CD4-positive, alpha-beta T cell treated with Interleukin-10 for 1 hour (primary cell): ENCODE results near the gene SRD5A2.

Source experiments
- DNase-seq: peaks from one replicate; pipeline ENCODE4 v3.0.0-alpha.2; 2020

Gene SRD5A2

GRCh38 chr2:31580321-31581117 lies at the start of gene SRD5A2:
TSS of gene SRD5A2 (minus strand) at chr2:31580938. CDS start at chr2:31580900, 38 bp downstream.
- DNase-seq, result no peak

GRCh38 chr2:31606509-31606908 lies 25.8 kb upstream of the SRD5A2 start:
- no peak for DNase-seq

- no peak for DNase-seq
Measured at GRCh38 chr2:31598694-31599093, 18.0 kb upstream of the SRD5A2 start.

- DNase-seq, result no peak
Measured at GRCh38 chr2:31586230-31586629, 5.5 kb upstream of the SRD5A2 start.

- DNase-seq, result no peak
Measured at GRCh38 chr2:31581124-31581795, 522 bp upstream of the SRD5A2 start.

- no peak for DNase-seq
Measured at GRCh38 chr2:31579996-31580320, 780 bp downstream of the SRD5A2 start.

GRCh38 chr2:31578316-31578715 lies 2.4 kb downstream of the SRD5A2 start:
- DNase-seq, result no peak

- no peak for DNase-seq
Measured at GRCh38 chr2:31577143-31577542, 3.6 kb downstream of the SRD5A2 start.

GRCh38 chr2:31568585-31569201 lies 12.0 kb downstream of the SRD5A2 start:
- DNase-seq, result no peak

- DNase-seq, result no peak
Measured at GRCh38 chr2:31567679-31568078, 13.1 kb downstream of the SRD5A2 start.

- DNase-seq, result no peak
Measured at GRCh38 chr2:31563273-31563839, 17.4 kb downstream of the SRD5A2 start.

GRCh38 chr2:31561823-31562222 lies 18.9 kb downstream of the SRD5A2 start:
- DNase-seq, result no peak

- DNase-seq, result no peak
Measured at GRCh38 chr2:31558401-31559295, 22.1 kb downstream of the SRD5A2 start.

GRCh38 chr2:31556940-31557339 lies 23.8 kb downstream of the SRD5A2 start:
- DNase-seq, result no peak

GRCh38 chr2:31555967-31556706 lies 24.6 kb downstream of the SRD5A2 start:
- DNase-seq, result no peak

GRCh38 chr2:31553362-31553761 lies 27.4 kb downstream of the SRD5A2 start:
- no peak for DNase-seq

- no peak for DNase-seq
Measured at GRCh38 chr2:31547485-31547884, 33.3 kb downstream of the SRD5A2 start.

- no peak for DNase-seq
Measured at GRCh38 chr2:31541853-31542252, 38.9 kb downstream of the SRD5A2 start.

GRCh38 chr2:31539505-31539904 lies 41.2 kb downstream of the SRD5A2 start:
- DNase-seq, result no peak

- no peak for DNase-seq
Measured at GRCh38 chr2:31535768-31536167, 45.0 kb downstream of the SRD5A2 start.

GRCh38 chr2:31534636-31535035 lies 46.1 kb downstream of the SRD5A2 start:
- no peak for DNase-seq

- no peak for DNase-seq
Measured at GRCh38 chr2:31533036-31533435, 47.7 kb downstream of the SRD5A2 start.
